HG03439 (cell line): ENCODE data around the gene GNPDA2.
"Not testable (repeated sequence)": the region's sequence is repeated elsewhere in the genome, so short reads cannot be mapped to it uniquely, and the experiment has no call there.

ENCODE experiments used
- ATAC-seq: cut with Tn5 transposase; IDR thresholded peaks from one replicate; pipeline ENCODE4 v1.9.1; 2021; ENCODE audit warnings: mild to moderate bottlenecking, moderate library complexity; ENCODE audit not compliant: unreplicated experiment

Gene GNPDA2

DNA sequence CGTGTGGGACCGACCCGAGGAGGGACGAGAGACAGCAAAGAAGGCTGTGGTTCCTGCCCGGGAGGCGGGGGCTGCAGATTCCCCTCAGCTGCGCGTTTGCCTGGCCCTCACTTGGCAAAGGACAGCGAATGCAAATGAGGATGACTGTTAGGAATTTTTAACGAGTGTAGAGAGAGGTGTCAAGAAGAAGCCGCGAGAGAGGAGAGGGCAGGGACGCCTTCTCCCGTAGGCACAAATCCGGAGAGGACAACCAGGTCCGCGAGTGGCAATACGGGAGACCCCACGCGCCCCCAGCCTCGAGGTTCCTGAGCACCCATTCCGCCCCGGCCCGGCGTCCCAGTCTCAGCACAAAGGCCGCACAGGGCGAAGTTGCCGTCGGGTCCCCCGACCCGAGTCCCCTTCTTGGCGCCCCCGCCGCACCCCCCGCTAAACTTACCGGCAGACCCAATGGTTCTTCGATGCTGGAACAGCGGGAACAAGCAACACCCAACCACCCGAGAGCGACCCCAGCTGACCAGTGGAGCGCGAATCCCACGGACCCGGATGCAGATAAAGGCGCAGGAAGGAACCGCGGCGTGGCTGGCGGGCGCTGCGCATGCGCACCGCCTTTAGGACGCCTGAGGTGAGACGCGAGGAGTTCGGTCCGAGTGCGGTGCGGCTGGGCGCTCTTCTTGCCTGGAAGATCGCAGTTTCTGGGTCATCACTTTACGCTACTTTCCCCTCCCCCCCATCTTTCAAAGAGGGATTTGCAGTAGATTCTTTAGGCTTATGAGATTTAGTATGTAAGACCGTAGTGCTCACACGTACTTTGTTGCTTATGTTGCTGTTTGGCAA, at the start of gene GNPDA2:
Gene GNPDA2 (minus strand): TSS at position 519 of the 834 bp plus-strand sequence. CDS start 4,349 bp downstream, outside the sequence.
- peak; percentile 93 for ATAC-seq

GRCh38 chr4:44772340-44772739, 46.0 kb upstream of the GNPDA2 start:
- ATAC-seq: no peak

DNA sequence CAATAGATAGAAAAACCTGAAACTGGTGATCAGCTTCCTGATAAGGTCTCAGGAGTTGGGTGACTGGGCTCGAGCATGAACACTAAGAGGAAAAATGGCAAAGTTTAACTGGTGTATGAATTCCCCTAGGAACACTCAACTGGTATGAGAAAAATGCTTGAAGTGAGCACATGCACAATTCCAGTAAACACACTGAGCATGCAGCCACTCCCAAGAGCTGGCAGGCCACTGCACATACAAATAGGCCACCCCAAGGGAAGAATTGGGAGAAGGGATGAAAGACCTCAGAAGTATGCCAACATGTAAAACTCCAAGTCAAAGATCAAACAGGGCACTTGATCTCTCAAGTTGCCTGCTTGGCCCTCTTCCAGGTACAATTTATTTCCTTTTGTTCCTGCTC, 45.4 kb upstream of the GNPDA2 start:
- no peak for ATAC-seq

GRCh38 chr4:44766453-44766852, 40.1 kb upstream of the GNPDA2 start:
- no peak for ATAC-seq

- ATAC-seq: no peak
Measured at GRCh38 chr4:44765116-44765515, 38.8 kb upstream of the GNPDA2 start.

DNA sequence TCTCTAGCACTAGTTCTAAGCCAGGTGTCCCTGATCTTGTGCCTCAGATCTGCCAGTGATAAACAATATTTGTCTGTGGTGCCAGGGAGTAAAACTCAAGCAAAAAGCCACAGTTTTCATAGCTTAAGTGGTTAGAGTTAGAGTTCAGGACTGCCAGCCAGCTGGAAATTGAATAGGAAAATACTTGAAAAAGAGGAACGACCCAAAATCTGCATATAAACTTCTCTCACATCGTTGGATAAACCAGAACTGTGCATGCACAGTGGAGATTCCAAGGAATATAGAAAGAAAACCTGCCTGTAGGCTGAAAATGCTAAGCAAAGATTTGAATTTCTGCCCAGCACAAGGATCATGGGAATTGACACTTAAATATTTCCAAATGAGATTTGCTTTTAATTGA, 35.0 kb upstream of the GNPDA2 start:
- ATAC-seq: no peak

GRCh38 chr4:44760142-44760898, 34.0 kb upstream of the GNPDA2 start:
- ATAC-seq: peak; percentile 82

DNA sequence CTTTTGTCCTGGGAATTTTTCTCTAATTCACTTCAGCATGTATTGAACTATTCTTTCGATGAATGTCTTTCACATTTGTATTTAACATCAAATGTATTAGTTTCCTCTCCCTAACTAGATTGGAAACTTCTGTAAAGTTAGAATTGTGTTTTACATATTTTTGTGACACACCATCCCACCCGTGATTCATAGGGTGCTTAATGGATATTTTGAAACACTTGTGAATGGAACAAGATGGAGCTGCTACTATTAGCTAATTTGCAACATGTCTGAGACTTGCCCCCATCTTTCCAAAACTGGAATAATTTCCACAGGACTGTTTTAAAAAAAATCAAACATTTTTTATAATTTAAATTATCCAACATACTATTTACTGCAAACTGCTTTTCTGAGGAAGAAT, 30.2 kb upstream of the GNPDA2 start:
- no peak for ATAC-seq

DNA sequence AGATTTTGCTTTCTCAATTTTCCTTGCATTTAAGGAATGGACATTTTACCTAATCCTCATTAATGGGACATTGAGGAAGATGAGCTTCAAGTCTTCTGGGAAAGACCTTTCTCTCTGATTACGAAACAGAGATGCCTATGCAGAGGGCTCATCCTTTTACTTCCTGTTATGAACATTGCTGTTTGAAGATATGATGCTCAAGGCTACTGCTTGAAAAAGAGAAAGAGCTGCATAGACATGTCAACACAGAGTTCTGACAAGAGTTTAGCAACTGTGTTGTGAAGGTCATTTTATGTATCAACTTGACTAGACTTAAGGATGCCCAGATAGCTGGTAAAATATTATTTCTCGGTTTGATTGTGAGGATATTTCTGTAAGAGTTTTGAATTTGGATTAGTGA, 13.8 kb upstream of the GNPDA2 start:
- no peak for ATAC-seq

DNA sequence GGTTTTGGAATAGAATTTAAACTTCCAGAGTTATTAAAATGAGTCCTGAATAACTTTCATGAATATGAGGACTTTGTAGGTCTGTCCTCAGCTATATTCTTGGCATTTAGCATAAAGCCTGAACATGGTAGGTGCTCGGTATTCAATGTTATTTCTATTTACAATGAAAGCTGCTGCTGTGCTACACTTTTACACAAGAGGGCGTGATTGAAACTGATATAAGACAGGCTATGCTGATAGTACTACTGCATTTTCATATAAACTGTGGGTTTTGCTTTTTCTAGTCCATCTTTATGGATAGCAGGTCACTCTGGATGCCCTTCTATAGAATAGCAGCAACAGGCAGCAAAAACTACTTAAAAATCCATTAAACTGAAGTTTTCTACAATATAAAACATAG, 12.3 kb upstream of the GNPDA2 start:
- ATAC-seq: peak; percentile 76

DNA sequence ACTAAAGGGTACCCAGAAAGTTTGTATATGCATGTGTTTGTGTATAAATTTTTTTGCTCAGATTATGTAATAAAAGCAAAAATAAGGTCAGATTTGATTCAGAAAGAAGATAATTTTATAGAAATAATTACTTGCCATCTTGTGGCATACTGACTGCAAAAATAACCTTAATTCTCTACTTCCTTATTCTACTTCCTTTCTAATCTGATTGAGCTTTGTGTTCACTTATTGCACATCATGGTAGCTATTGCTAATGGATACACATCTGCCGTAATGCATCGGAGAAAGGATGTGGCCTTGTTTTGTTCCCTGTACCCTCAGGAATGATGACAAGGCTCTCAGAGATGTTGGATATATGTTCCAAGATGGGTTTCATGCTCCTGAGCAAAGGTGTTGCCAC, 10.5 kb upstream of the GNPDA2 start:
- ATAC-seq: no peak

DNA sequence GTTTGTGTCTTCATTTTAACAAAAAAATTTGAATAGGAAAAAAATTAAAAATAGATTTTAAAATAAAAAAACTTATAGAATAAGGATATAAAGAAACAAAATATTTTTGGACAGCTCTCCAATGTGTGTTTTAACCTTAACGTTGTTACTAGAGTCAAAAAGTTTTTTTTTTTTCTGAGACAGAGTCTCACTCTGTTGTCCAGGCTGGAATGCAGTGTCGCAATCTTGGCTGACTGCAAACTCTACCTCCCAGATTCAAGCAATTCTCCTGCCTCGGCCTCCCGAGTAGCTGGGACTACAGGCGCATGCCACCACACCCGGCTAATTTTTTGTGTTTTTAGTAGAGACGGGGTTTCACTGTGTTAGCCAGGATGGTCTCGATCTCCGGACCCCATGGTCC, 2.3 kb upstream of the GNPDA2 start:
- ATAC-seq: not testable (repeated sequence)

GRCh38 chr4:44727471-44727870, 1.1 kb upstream of the GNPDA2 start:
- ATAC-seq: no peak

DNA sequence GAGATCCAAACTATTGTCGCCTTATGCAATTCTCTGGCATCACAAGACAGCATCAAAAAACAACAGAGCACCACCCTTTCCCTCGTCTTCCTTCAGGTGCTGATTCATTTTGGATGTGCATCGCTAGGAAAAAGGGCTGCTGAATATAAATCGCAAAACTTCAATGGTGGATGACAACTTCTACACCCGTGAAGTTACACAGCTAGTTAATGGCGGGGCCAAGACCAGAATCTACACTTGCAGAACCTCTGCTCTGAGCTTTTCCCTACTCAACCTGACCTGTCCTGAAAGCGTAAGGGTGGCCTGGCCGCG, 674 bp downstream of the GNPDA2 start:
- no peak for ATAC-seq

DNA sequence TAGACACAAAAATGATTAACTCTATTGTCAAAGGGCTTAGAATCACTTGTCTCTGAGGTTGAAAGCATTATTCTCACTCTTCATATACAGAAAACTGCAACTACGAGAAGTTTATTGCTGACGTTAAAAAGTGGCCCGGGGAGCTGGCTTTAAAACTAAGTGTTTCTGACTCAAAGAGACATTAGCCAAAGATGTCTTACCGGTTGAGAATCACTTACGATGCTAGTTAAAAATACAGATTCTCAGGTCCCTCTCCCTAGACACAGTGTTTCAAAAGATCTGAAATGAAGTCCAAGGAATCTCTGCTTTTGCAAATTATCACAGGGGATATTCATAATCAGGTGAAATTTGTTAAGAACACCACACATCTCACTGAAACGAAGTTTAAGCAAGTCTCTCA, 1.2 kb downstream of the GNPDA2 start:
- no peak for ATAC-seq

DNA sequence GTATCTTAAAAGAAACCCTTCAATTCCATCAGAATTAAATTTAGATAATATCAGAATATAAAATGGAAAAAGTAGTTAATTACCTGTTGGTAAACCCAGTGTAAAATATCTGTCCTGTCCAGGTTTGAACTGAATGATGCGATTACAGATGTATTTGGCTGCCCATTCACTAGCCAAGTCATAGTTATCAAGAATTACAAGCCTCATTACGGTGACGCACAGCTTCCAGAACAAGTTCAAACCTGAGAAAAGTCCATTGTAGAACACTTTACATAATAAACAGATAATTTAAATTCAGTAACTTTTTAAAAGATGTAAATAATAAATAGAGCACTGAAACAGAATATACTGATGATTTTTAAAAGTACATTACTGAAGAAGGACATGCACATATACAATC, 4.4 kb downstream of the GNPDA2 start:
- no peak for ATAC-seq

DNA sequence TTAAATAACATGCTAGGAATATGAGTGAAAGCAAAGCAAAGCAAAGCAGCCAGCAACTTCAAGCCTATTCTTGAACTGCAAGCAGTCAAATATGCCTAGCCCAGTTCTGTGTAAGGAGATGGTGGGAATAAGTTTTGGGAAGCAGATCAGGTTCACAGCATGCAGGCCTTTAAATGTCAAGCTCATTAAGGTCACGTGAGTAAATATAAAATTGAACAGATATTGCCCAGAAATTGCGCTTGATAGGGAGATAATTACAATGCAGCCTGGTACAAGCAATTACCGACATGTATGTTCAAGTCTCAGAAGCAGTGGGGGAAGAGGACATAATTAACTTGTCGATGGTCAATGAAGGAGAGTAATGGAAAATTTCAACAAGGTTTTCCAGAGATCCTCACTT, 6.0 kb downstream of the GNPDA2 start:
- ATAC-seq: no peak

DNA sequence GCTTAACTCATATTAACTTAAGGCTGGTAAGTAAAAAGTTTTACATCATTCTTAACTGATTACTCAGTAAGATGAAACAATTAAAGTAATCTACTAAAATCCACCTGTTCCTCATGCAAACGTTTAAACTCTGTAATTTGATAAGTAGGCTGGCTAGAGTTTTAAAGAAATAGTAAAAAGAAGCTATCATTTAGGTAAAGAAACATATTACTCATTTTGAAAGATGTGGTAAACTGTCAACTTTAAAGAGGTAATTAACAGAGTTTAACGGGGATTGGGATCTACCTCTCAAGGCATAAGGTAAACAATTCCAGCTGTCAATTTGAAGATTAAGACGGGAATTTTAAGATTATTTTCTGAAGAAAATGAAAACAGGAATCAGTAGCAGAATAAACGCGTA, 9.8 kb downstream of the GNPDA2 start:
- no peak for ATAC-seq

- ATAC-seq: no peak
Measured at GRCh38 chr4:44713125-44713524, 13.2 kb downstream of the GNPDA2 start.

DNA sequence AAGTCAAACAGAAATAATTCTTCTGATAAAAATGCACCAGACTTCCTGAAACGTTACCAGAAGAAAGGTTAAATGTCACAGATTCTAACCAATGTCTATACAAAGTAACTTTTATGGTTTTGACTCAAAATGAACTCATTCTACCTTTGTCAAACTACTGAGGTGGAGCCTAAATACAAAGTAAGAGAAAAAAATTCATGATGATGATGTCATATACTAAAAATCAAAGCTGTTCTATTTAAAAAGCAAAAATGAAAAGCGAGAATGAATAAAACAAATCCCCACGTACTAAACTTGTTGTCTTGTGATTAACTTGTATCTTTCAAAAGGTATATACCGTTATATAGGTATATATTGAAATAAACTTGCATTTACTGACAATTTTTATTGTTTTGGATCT, 21.7 kb downstream of the GNPDA2 start:
- ATAC-seq: no peak

DNA sequence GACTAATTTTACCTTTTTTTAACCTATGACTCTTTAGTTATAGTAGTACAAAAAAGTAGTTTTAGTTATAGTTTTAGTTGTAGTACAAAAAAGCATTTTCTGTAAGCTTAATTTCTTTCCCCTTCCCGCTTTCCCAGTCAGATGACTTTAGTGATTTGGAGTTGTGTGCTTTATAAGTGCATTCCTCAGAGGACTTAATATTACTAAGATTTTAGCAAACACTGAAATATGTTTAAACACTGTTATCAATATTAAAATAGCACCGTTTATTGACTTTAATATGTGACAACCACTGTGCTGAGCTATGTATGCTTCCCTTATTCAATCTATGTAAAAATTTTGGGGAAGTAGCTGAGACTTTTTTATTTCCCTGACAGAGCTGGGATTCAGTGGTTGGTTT, 25.3 kb downstream of the GNPDA2 start:
- ATAC-seq: no peak

GRCh38 chr4:44700427-44700826, 25.9 kb downstream of the GNPDA2 start:
- no peak for ATAC-seq
